GM21717 (cell line): ENCODE results near the gene PRRX2.
"Not testable (repeated sequence)": the region's sequence is repeated elsewhere in the genome, so short reads cannot be mapped to it uniquely, and the experiment has no call there.

ENCODE experiments used
- ATAC-seq: cut with Tn5 transposase; IDR thresholded peaks from one replicate; pipeline ENCODE4 v1.9.1; 2021; ENCODE audit warnings: mild to moderate bottlenecking, moderate library complexity; ENCODE audit not compliant: unreplicated experiment

Gene PRRX2

DNA sequence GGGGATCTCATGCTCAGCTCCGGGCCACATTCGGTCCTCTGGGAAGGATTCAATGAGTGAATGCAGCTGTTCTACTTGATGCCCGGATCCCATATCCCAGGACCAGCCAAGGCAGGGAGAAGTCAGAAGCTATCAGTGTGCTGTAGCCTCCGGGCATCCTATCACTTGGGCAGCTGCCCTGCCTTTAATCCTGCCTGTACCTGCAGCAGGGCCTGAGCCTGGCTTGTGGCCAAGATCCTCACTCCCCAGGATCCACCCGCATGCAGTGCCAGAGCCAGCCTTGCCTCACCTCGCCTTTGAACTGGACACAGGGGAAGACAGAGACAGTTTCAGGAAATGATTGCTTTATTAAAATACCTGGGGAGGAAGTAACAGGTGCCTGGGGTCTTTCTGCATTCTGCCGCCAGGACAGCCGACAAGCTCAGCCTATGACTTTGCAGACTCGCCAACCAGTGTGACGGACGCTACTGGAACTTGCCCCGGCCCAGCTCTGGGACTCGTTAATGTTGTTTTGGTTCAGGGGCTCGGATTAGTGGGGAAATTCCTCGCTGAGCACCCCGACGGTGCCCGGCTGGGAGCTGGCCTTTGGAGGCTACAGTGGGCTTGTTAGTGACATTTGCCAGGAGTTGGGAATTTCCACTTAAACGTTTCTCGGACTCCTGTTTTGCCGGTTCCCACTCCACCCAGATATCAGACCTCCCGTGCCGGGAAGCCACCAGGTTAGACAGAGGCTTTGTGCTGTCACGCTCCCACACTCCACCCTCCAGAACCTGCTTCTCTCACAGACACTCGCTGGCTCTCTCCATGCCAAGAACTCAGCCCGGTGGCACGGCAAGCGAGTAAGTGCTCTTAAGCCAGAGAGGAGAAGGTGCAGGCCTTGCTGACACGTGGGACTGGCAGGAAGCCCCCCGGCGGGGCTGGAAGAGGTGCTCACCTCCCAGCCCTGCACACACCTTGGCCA is 86.7 kb downstream of the PRRX2 start:
- no peak for ATAC-seq

DNA sequence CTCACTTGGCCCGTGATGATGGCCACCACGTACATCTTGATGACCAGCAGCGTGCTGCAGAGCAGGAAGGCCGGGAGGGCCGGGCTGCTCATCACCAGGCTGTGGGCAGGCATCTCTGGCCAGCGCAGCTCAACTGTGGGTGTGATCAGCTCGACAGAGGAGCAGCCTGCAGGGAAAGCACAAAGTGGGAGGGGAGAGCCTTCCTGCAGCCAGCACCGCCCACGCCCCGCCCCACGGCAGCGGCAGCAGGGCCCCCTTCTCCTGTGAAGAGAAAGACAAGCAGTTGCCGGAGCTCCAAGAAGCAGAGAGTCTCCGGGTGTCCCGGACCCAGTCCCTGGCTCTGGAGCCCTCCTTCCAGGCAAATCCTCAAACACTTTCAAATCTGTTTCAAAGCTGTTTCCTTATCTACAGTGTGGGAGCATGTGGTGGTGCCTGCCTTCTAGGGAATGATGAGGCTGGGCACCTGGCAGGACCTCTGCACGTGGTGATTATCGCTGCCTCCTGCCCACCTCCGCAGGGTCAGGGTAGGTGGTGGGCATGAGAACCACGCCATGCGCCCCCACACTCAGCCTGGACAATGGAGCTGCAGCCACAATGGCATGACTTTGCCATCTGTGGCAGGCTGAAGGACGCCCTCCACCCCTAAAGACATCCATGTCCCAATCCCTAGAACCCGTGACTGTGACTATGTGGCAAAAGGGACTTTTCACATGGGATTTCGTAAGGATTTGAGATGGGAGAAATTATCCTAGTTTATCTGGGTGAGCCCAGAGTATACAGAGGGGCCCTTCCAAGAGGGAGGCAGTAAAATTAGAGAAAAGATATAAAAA is 87.7 kb downstream of the PRRX2 start, which contains the start of gene PTGES:
TSS of gene PTGES (minus strand) at position 143 of the 830 bp plus-strand sequence. CDS start at position 113, 30 bp downstream.
- ATAC-seq = no peak

DNA sequence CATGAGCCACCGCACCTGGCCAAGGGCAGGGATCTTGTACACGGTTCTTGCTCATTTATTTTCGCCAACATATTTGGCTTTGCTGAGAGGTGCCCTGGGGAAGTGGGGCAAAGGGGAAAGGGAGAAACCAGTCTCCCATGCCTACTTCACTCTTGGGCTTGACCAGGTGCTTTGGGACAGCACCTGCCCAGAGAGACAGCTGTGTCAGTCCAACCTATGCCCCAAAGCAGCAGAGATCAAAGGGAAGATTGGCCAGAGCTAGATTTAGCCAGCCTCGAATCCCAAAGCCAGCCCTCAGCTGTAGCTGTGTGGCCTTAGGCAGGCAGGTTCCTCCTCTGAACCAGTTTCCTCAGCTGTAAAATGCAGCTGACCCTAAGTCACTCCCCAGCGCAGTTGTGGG is 89.7 kb downstream of the PRRX2 start:
- ATAC-seq = no peak

DNA sequence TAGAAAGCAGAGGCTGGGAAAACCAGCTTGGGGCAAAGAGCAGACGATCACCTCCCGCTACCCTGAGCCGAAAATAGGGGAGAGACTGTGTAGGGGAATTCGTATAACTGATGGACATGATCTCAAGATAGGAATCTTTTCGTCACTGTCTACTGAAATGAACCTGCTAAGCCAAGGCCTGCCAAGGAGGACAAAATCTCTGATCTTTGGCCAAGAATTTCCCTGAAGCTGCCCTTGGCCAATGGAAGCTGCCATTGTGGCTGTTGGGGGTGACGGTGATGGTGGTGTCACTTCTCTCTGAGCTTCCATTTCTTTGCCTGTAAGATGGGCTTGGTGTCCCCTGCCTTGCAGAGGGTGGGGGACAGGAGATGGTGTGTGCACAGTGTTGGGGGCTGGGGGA is 90.7 kb downstream of the PRRX2 start:
- no peak for ATAC-seq

DNA sequence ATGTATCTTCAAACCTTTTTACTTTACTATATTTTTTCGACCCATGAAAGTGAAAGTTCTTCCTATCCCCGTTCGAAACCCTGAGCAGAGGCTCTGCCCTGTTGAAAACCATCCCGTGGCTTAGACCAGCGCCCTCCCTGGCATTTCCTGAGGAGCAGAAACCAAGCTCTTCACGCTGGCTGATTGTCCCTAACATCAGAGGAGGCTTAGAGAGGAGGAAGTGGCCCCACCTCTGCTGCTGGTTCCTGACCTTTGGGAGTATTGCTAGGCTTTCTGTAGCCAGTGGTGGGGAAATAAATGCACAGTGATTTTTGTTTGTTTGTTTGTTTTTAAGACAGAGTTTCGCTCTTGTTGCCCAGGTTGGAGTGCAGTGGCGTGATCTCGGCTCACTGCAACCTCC is 91.6 kb downstream of the PRRX2 start:
- no peak for ATAC-seq

DNA sequence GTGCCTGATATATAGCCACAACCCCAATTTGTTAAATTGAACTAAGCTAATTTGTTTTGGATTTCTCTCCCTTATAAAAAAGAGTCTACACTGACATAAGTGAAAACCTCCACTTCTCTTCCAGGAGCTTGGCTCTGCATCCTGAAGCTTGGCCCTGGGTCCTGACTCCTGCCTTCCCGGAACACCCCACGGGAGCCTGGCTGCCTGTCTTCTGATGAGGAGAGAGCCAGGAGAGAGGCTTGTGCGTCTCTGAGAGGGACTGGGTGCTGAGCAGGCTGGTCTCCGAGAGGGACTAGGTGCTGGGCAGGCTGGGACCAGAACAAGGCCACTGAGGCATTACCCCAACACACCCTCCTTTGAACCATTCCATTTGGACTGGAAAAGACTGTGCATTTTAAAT is 93.9 kb downstream of the PRRX2 start:
- ATAC-seq = no peak

DNA sequence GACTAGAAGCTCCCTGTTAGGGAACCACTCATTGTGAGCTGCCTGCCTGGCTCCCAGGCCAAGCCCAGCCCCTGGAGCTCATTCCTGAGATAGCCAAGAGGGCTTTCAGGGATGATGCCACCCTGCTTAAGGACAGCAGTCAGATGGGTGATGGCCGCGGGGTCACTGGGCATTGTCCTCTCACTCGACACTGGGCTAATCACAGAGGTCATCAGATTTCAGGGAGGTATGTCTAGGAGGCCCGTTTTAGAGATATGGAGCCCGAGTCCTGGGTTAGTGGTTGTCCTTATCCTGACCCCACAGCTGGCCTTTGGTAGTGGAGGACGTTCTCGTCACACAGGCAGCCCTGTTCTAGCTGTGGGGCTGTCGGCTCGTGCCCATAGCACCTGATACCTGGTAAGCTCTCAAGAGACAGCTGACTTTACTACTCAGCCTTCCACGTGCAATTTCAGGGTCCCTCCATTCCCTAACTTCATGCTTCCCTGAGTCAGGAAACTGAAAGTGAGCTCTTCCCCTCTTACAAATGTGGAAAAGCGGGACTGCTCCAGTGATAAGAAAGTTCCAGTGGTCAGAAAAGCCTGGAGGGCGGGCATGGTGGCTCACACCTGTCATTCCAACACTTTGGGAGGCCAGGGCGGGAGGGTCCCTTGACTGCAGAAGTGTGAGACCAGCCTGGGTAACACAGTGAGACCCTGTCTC is 94.5 kb downstream of the PRRX2 start:
- no peak for ATAC-seq

DNA sequence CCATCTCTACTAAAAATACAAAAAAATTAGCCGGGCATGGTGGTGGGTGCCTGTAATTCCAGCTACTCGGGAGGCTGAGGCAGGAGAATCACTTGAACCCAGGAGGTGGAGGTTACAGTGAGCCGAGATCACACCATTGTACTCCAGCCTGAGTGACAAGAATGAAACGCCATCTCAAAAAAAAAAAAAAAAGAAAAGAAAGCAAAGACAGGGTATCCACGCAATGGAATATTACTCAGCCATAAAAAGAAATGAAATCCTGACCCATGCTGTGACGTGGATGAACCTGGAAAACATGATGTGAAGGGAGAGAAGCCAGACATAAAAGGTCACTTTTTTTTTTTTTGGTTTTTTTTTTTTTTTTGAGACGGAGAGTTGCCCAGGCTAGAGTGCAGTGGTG is 95.3 kb downstream of the PRRX2 start:
- not testable (repeated sequence) for ATAC-seq

DNA sequence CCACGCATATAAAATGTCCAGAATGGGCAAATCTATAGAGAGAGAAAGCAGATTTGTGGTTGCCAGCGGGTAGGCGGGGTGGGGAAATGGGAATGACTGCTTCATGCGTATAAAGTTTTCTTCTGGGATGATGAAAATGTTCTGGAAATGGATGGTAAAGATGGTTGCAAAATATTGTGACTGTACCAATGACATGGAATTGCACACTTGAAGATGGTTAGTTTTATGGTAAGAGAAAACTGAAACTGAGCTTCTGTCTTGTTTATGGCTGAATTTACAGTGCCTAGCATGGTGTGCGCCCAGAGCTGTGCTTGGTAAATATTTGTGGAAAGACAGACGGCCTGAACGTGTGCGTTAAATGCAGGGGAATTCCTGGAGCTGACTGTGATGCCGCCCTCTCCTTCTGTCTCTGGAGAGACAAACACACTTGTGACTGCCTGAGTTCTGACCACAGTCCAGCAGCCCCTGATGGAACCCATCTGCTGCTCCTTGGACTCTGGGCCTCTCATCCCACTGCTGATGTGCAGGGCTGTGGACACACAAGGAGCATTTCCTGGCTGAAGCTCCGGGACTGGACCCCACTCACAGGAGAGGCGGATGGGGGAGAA is 96.0 kb downstream of the PRRX2 start:
- ATAC-seq = no peak

DNA sequence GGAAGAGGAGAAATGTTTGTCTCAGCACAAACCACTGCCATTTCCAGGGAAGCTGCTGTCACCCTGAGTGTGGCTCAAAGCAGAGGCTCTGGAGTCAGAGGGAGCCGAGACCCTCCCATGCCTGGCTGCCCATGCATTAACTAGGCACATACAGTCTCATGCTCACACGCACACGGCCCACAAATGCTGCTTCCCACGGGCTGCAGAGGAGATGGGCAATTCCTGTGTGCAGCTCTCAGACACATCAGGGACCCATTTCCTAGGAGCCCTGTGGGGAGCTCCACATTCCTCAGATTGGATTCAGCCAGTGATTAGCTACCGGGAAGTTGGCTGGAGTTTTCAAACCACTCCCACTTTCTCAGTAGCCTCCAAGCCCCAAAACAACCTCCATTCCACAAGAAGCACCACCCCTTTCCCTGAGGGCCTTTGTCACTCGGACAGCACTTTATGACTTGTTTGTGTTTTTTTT is 96.5 kb downstream of the PRRX2 start:
- no peak for ATAC-seq

DNA sequence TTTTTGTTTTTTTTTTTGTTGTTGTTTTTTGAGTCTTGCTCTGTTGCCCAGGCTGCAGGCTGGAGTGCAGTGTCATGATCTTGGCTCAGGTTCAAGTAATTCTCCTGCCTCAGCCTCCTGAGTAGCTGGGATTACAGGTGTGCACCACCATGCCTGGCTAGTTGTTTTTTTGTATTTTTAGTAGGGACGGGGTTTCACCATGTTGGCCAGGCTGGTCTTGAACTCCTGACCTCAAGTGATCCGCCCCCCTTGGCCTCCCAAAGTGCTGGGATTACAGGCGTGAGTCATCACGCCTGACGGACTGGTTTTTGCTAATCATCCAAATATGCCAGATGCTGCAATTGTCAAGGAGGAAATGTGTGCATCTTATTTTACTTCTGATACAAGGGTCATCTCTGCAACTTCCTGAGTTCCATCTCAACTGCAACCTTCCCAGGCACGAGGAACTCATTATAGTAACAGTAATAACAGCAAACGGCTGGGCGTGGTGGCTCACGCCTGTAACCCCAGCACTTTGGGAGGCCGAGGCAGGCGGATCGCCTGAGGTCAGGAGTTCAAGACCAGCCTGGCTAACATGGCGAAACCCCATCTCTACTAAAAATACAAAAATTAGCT is 97.0 kb downstream of the PRRX2 start:
- not testable (repeated sequence) for ATAC-seq

DNA sequence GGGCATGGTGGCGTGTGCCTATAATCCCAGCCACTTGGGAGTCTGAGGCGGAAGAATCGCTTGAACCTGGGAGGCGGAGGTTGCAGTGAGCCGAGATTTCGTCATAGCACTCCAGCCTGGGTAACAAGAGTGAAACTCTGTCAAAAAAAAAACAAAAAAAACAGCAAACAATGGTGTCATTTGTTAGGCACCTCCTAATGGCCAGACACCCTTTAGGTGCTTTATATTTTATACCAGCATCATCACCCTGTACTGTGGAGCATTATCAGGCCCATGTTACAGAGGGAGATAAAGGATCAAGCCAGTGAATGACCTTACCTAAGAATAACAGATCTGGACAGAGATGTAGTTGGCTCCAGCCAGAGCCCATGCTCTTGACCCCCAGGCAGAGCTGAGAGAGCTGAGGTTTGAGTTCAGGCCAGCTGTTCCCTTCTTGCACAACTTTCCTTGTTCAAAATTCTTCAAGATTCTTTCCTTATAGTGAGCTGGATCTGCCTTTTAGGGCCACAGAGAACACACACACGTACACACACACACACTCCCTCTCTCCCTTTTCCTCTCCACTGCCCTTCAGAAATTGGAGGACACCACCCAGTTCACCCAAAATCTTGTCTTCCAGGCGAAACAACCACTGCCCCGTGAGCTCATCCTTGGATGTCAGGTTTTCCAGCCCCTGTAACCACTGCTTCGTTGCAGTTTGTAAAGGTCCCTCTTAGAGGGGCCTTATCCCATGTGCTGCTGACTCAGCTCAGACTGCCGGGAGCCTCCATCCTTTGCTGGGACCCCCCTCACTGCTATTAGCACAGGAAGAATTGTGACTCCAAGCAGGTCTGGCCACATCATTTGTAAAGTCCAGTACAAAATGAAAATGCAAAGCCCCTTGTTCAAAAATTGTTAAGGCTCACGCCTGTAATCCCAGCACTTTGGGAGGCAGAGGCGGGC is 97.8 kb downstream of the PRRX2 start:
- ATAC-seq = no peak

DNA sequence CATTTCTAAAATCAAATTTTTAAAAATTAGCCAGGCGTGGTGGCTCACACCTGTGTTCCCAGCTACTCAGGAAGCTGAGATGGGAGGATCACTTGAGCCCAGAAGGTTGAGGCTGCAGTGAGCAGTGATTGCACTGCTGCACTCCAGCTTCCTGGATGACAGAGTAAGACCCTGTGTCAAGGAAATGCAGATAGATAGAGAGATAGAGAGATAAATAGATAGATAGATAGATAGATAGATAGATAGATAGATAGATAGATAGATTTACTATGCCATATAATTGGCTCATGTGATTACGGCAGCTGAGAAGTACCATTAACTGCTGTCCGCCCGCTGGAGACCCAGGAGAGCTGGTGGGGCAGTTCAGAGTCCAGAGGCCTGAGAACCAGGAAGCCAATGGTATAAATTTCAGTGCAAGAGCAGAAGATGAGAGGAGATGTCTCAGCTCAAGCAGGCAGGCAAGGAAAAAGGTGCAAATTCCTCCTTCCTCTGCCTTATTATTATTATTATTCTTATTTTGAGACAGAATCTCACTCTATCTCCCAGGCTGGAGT is 100.4 kb downstream of the PRRX2 start:
- ATAC-seq = no peak

DNA sequence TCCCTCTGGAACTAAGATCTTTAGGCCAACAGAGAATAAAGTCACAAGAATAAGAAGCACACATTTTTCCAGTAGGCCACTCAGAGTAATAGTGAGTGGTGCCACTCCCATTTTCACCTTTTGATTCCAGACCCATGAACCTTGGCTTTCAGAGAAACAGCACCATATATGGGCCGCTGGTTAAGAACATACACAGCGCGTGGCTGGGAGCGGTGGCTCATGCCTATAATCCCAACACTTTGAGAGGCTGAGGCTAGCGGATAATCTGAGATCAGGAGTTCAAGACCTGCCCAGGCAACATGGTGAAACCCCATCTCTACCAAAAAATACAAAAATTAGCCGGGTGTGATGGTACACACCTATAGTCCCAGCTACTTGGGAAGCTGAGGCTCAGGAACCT is 103.0 kb downstream of the PRRX2 start:
- no peak for ATAC-seq

DNA sequence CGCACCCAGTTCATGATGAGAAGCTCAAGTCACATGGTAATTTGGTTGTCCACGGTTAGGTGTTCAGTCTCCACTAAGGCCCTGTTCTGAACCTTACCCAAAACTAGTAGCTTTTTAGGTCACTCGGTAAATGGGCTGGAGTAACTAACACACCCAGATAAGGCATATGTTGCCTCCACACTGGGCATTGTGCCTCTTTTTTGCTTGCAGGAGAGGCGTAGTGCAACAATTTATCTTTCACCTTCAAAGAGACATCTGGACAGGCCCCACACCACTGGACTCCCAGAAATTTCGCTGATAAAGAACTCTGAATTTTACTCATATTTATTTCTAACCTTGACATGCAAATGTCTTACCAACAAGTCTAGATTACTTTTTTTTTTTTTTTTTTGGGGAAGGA is 104.2 kb downstream of the PRRX2 start:
- no peak for ATAC-seq

DNA sequence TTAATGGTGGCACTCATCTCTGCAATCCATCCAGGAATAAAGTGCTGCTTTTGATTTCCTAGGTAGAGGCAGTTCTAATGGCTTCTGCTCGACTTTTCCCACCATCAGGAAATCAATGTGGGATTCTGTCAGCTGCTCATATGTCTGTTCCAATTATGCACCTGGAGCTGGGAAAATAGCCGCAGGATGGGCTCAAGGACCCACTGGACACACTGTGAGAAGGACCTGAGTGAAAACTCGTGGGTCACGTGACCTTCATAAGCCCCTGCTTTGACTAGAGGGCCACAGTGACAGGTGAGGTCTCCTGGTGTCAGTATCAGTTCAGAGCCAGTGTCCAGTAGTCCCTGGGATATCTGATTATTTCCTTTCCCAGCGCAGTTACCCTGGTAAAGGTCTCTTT is 105.3 kb downstream of the PRRX2 start:
- ATAC-seq = no peak
